GM23248 (cell line): ENCODE results near the gene TDP2. TPM values are rescaled to one million over a fixed set of nuclear protein-coding genes. Genes with fewer than 3 reads are reported as not detected.

Experiments
- DNase-seq: peaks from one replicate; pipeline ENCODE4 v3.0.0-alpha.2; 2015
- H2AFZ ChIP-seq: fragments of 200-600 bp; sonication (generic); 2 replicates; pipeline ENCODE4 v1.6.1; 2016; ENCODE audit warnings: antibody characterized with exemption
- H3F3A ChIP-seq: fragments of 200-600 bp; sonication (generic); 2 replicates; pipeline ENCODE4 v1.6.1; 2016; ENCODE audit warnings: mild to moderate bottlenecking, antibody characterized with exemption, mixed run types; ENCODE audit not compliant: insufficient read depth
- H3K27ac ChIP-seq: fragments of 200-600 bp; sonication (generic); 2 replicates; pipeline ENCODE4 v1.5.1; 2016; ENCODE audit warnings: mild to moderate bottlenecking
- H3K27me3 ChIP-seq: fragments of 200-600 bp; sonication (generic); replicated peaks from 2 replicates; pipeline ENCODE4 v1.6.1; 2016; ENCODE audit warnings: mild to moderate bottlenecking; ENCODE audit not compliant: insufficient read depth
- H3K36me3 ChIP-seq: fragments of 200-600 bp; sonication (generic); 2 replicates; pipeline ENCODE4 v1.6.1; 2016; ENCODE audit warnings: low read depth, mild to moderate bottlenecking
- H3K4me1 ChIP-seq: fragments of 200-600 bp; sonication (generic); 2 replicates; pipeline ENCODE4 v1.6.1; 2016; ENCODE audit warnings: mild to moderate bottlenecking; ENCODE audit not compliant: insufficient read depth
- H3K4me2 ChIP-seq: fragments of 200-600 bp; sonication (generic); one replicate; pipeline ENCODE4 v1.6.1; 2016; ENCODE audit warnings: mild to moderate bottlenecking; ENCODE audit not compliant: unreplicated experiment
- H3K4me3 ChIP-seq: fragments of 200-600 bp; sonication (generic); 2 replicates; pipeline ENCODE4 v1.5.1; 2016; ENCODE audit warnings: mild to moderate bottlenecking
- H3K79me2 ChIP-seq: fragments of 200-600 bp; sonication (generic); 2 replicates; pipeline ENCODE4 v1.6.1; 2016; ENCODE audit warnings: mild to moderate bottlenecking; ENCODE audit not compliant: insufficient read depth
- H3K9ac ChIP-seq: fragments of 200-600 bp; sonication (generic); 2 replicates; pipeline ENCODE4 v1.6.1; 2016; ENCODE audit warnings: mild to moderate bottlenecking
- H3K9me2 ChIP-seq: fragments of 200-600 bp; sonication (generic); 2 replicates; pipeline ENCODE4 v1.6.1; 2016; ENCODE audit warnings: mixed run types, mild to moderate bottlenecking, moderate library complexity; ENCODE audit not compliant: insufficient read depth
- H3K9me3 ChIP-seq: fragments of 200-600 bp; sonication (generic); one replicate; pipeline ENCODE4 v1.6.1; 2017; ENCODE audit warnings: low read depth
- H4K20me1 ChIP-seq: fragments of 200-600 bp; sonication (generic); 2 replicates; pipeline ENCODE4 v1.6.0; 2016; ENCODE audit not compliant: insufficient read depth
- EZH2 ChIP-seq: fragments of 200-600 bp; sonication (generic); IDR thresholded peaks from 2 replicates; pipeline ENCODE4 v1.6.1; 2018; ENCODE audit warnings: antibody characterized with exemption, mild to moderate bottlenecking; ENCODE audit not compliant: insufficient read depth, poor library complexity, severe bottlenecking
- EZH2phosphoT487 ChIP-seq: fragments of 200-600 bp; sonication (generic); IDR thresholded peaks from 2 replicates; pipeline ENCODE4 v1.6.1; 2018; ENCODE audit warnings: antibody characterized with exemption, moderate library complexity, mild to moderate bottlenecking, low read depth; ENCODE audit not compliant: insufficient read depth
- WGBS, 2 experiments: methylation state at CpG; one replicate each; pipeline ENCODE4 v1.1.6; 2015 to 2017; ENCODE audit warnings: low lambda C conversion rate in 2 of 2, low coverage in 1 of 2; ENCODE audit errors: missing lambda C conversion rate in 2 of 2; 5-methylcytosine and 5-hydroxymethylcytosine counted together
- in situ Hi-C: fragments of 300-500 bp; cut with MboI; formaldehyde crosslinking; loops from 2 replicates; pipeline ENCODE4 v1.15.0; 2020
- polyA plus RNA-seq: library from polyadenylated mRNA; unstranded; fragments of >200 nt; fragmentation: Nextera tagmentation; extraction: Ambion mirVana; gene quantifications from 2 replicates; pipeline ENCODE4 v1.2.1, GENCODE V29; 2016
- total RNA-seq: library from RNA; depleted of rRNA; stranded (reverse); fragments of >200 nt; shearing (Covaris generic); gene quantifications from 2 replicates; pipeline ENCODE4 v1.2.3, GENCODE V29; 2014

The TDP2 gene
- total and polyA plus RNA-seq, 2 experiments from 2014 or later, result 24.9 to 34.5 TPM

DNA sequence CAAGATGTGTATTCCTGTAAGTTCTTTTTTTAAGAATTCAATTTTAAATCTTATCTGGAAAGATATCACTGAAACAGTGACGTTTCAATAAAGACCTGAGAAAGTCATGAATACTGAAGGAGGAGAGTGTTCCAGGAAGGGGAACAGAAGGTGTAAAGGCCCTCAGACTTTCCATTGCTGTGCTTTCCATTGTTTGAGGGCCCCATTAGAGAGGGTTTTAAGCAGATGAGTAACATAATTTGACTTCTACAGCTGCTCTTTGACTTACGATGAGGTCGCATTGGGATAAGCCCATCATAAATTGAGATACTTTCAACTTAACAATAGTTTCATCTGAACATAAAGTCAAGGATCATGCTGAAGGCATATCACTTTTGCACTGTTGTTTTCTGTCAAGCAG, 24.9 kb upstream of the TDP2 start:
- Histone ChIP-seq H4K20me1 (no peaks in the 10 kb centered on the region), H3K27me3 (no peaks in the 10 kb centered on the region), H3F3A (0 out of 2 replicates have a peak, but pooled peaks cover 4% of the 10 kb centered on the region), H3K9me3 (no peaks in the 10 kb centered on the region), H3K9me2 (no peaks in the 10 kb centered on the region), H3K4me1 (0 out of 2 replicates have a peak, but pooled peaks cover 6% of the 10 kb centered on the region), H2AFZ (no peak overlapping the region), H3K4me3 (no peak overlapping the region), H3K36me3 (no peaks in the 10 kb centered on the region), H3K4me2 (no peak overlapping the region), H3K79me2 (no peaks in the 10 kb centered on the region), H3K9ac (no peak overlapping the region), H3K27ac (no peak overlapping the region)
- no peak for DNase-seq
- TF ChIP-seq EZH2phosphoT487, result no peak
- TF ChIP-seq EZH2, result no peak
- in situ Hi-C loops, result loop anchor here (5.0 to 10.0 kb wide), 2 partner anchors 109 to 257 kb away; no protein-coding TSS in a partner anchor
- 83 to 85% methylated on average over 3 of the region's 3 CpGs for WGBS, 2 experiments

DNA sequence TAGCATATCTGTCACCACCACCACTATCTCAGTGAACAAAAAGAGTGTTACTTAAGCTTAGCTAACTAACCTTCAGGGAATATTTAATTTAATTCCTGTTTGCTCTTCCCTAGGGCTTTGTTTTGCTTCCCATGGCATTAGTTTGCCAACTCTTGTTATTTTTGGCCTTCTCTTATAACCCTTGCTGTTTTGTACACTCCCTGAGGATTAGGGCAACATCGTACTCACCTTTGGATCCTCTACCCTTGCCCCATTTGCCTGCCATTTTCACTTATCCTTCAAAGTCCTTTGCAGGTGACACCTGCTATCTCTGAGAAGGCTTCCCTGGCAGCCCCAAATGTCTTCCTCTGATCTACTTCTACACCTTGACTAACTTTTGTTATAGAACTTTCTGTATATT, 23.9 kb upstream of the TDP2 start:
- DNase-seq, result no peak
- Histone ChIP-seq H3F3A (no peaks in the 10 kb centered on the region), H3K27ac (no peak overlapping the region), H3K9me2 (no peaks in the 10 kb centered on the region), H3K4me2 (no peak overlapping the region), H4K20me1 (no peaks in the 10 kb centered on the region), H3K27me3 (no peaks in the 10 kb centered on the region), H3K4me1 (0 out of 2 replicates have a peak, but pooled peaks cover 6% of the 10 kb centered on the region), H3K79me2 (no peaks in the 10 kb centered on the region), H3K36me3 (no peaks in the 10 kb centered on the region), H3K9ac (no peak overlapping the region), H2AFZ (no peak overlapping the region), H3K9me3 (no peaks in the 10 kb centered on the region), H3K4me3 (no peak overlapping the region)
- WGBS, 2 experiments, result 81 to 96% methylated on average over 1 of the region's 1 CpG
- TF ChIP-seq EZH2phosphoT487, result no peak
- TF ChIP-seq EZH2, result no peak
- in situ Hi-C loops, result loop anchor here (5.0 to 10.0 kb wide), 2 partner anchors 108 to 256 kb away; no protein-coding TSS in a partner anchor

DNA sequence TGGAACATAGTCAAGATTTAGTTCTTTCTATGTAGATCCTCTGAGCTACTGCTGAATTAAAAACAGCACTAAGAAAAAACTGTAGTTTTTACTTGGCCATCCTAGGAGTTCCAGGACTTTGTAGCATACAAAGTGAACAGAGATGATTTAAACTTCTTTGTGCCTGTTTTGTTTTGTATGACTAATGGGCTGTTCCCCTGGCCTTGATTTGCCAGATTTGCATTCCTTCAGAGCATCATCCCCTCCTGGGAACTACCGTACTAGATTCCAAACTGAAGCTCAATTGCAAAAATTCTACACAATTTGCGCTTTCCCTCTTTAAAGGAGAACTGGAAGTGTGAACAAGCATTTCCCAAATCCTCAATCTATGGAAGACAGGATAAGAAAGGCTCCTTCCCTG, 23.3 kb upstream of the TDP2 start:
- no peak overlapping the region for H3K4me2 ChIP-seq
- in situ Hi-C loops, result loop anchor here (5.0 to 10.0 kb wide), 2 partner anchors 108 to 255 kb away; no protein-coding TSS in a partner anchor
- H3K36me3 ChIP-seq, result no peaks in the 10 kb centered on the region

DNA sequence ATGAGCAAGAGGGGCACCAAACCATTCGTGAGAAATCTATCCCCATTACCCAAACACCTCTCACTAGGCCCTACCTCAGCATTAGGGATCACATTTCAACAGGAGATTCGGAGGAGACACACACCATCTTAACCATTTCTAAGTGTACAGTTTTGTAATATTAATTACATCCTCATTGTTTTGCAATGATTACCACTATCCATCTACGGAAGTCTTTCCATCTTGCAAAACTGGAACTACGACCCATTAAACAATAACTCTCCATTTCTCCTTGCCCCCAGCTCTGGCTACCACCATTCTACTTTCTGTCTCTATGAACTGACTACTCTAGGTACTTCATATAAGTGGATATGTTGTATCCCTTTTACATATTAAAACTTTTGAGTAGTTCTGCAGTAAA, 20.2 kb upstream of the TDP2 start:
- H3K79me2 ChIP-seq, result no peaks in the 10 kb centered on the region
- WGBS, 2 experiments, result 92 to 94% methylated on average over 4 of the region's 4 CpGs
- H3K9me3 ChIP-seq, result no peaks in the 10 kb centered on the region
- no peaks in the 10 kb centered on the region for H4K20me1 ChIP-seq
- H3K4me2 ChIP-seq, result no peak overlapping the region
- DNase-seq, result no peak
- in situ Hi-C loops, result no loop called here
- no peaks in the 10 kb centered on the region for H3K27me3 ChIP-seq
- no peak overlapping the region for H3K27ac ChIP-seq
- no peak overlapping the region for H2AFZ ChIP-seq
- no peaks in the 10 kb centered on the region for H3F3A ChIP-seq
- no peak for TF ChIP-seq EZH2
- no peak for TF ChIP-seq EZH2phosphoT487
- H3K4me3 ChIP-seq, result no peak overlapping the region
- no peaks in the 10 kb centered on the region for H3K9me2 ChIP-seq
- H3K36me3 ChIP-seq, result no peaks in the 10 kb centered on the region
- H3K4me1 ChIP-seq, result 0 out of 2 replicates have a peak, but pooled peaks cover 6% of the 10 kb centered on the region
- H3K9ac ChIP-seq, result no peak overlapping the region

More for the DNA sequence above, 23.3 kb upstream of the TDP2 start:
- Histone ChIP-seq H2AFZ (no peak overlapping the region), H3K4me3 (no peak overlapping the region), H3K4me1 (0 out of 2 replicates have a peak, but pooled peaks cover 6% of the 10 kb centered on the region), H3K9me2 (no peaks in the 10 kb centered on the region), H3K79me2 (no peaks in the 10 kb centered on the region), H3K27ac (no peak overlapping the region), H3K9ac (no peak overlapping the region), H3K27me3 (no peaks in the 10 kb centered on the region), H3F3A (no peaks in the 10 kb centered on the region), H3K9me3 (no peaks in the 10 kb centered on the region), H4K20me1 (no peaks in the 10 kb centered on the region)
- TF ChIP-seq EZH2phosphoT487, result no peak
- no peak for TF ChIP-seq EZH2
- DNase-seq, result peak; percentile 55
- WGBS, 2 experiments, result 45 to 54% methylated on average over 2 of the region's 2 CpGs

DNA sequence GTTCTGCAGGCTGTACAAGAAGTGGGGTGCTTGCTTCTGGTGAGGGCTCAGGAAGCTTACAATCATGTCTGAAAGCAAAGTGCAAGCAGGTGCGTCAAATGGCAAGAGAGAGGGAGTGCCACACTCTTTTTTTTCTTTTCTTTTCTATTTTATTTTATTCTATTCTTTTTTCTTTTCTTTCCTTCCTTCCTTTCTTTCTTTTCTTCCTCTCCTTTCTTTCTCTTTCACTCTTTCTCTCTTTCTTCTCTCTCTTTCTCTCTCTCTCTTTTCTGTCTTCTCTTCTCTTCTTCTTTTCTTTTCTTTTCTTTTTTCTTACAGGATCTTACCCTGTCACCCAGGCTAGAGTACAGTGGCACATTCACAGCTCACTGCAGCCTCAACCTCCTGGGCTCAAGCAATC, 19.7 kb upstream of the TDP2 start:
- H3F3A ChIP-seq, result no peaks in the 10 kb centered on the region
- H4K20me1 ChIP-seq, result no peaks in the 10 kb centered on the region
- 100% methylated on average over 1 of the region's 1 CpG for WGBS, 2 experiments
- TF ChIP-seq EZH2 (no peak), EZH2phosphoT487 (no peak)
- H3K9me3 ChIP-seq, result no peaks in the 10 kb centered on the region
- no peak for DNase-seq
- no peaks in the 10 kb centered on the region for H3K27me3 ChIP-seq
- no peak overlapping the region for H2AFZ ChIP-seq
- 0 out of 2 replicates have a peak, but pooled peaks cover 6% of the 10 kb centered on the region for H3K4me1 ChIP-seq
- H3K9me2 ChIP-seq, result no peaks in the 10 kb centered on the region
- H3K4me3 ChIP-seq, result no peak overlapping the region
- no peak overlapping the region for H3K9ac ChIP-seq
- H3K79me2 ChIP-seq, result no peaks in the 10 kb centered on the region
- no peak overlapping the region for H3K27ac ChIP-seq
- no peaks in the 10 kb centered on the region for H3K36me3 ChIP-seq
- in situ Hi-C loops, result no loop called here
- no peak overlapping the region for H3K4me2 ChIP-seq
